Thyroid gland (tissue), 4 donors: ENCODE measurements around the gene FRYL.

Experiments
- CTCF ChIP-seq, 6 experiments: fragments of 200-600 bp in 3 of 6; fragments of 450-650 bp in 3 of 6; sonication (generic) in 3 of 6; IDR thresholded peaks; one replicate each; pipeline ENCODE4 v1.5.1; 2016 to 2019; ENCODE audit warnings: antibody characterized with exemption in 6 of 6, mild to moderate bottlenecking in 2 of 6, inconsistent platforms in 1 of 6, moderate library complexity in 1 of 6
- POLR2A ChIP-seq, 2 donors: fragments of 450-650 bp; IDR thresholded peaks; one replicate each; pipeline ENCODE4 v1.6.1; 2017; ENCODE audit warnings: antibody characterized with exemption in 2 of 2, mild to moderate bottlenecking in 2 of 2, moderate library complexity in 1 of 2

- TF ChIP-seq CTCF (IDR thresholded peaks at IDR 0.05) (no peak), POLR2A (IDR thresholded peaks at IDR 0.05) (no peak)
Measured at GRCh38 chr4:48653217-48654014, 126.7 kb downstream of the FRYL start.
